Hippocampal formation (tissue), 2 donors: ENCODE results near the gene ARHGAP26.

Experiments
- DNase-seq, 2 donors: peaks; one replicate each; lab custom pipeline; 2025; lab: John Stamatoyannopoulos, UW

The ARHGAP26 gene

DNA sequence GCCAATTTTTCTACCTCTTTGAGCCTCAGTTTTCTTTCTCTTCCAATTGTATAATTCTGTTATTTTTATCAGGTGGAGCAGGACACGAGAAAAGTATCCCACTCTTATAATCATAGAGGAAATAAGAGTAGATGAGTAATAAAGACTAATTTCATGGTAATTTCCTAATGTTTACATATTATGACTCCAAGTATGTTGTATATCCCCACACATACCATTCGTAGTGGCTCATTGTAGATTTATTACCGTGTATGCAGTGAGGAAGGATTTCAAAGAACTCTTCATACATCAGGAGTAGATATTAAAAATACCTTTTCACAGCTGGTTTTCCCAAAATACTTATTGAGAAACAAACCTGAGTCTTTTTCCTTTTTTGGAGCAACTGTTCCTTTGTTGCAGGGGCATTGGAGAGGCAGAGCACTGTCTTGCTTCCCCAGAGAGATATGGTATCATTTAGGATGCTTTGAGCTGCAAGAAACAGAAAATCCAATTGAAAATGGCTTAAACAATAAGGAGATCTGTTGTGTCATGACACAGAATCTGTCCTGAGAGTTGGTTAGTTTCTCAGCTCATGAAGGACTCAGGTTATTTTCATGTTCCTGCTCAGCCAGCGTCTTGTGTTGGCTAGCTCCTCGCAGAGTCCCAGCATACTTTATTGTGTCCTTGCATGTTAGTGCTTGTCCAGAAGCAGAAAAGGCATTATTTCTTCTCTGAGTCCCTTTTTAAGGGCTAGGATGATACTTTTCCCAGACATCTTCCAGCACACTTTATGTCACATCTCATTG lies 291.2 kb downstream of the ARHGAP26 start:
- DNase-seq = no peak

DNA sequence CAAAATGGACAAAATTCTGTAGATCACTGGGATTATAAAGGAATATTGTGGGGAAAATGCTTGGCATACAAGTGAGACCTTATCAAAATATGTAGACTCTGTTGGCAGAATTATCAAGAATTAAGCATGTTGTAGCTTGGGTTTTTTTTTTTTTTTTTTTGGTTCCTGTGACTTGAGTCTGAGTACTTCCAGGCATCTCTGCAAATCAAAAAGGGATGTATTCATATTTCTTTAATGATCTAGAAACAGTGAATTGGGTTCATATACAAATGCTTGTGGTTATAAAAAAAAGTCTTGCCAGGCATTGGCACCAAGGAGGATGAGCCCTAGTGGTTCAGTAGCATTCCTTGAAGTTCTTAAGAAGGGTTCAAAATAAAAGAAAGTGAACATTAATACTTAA lies 292.2 kb downstream of the ARHGAP26 start:
- DNase-seq = no peak

DNA sequence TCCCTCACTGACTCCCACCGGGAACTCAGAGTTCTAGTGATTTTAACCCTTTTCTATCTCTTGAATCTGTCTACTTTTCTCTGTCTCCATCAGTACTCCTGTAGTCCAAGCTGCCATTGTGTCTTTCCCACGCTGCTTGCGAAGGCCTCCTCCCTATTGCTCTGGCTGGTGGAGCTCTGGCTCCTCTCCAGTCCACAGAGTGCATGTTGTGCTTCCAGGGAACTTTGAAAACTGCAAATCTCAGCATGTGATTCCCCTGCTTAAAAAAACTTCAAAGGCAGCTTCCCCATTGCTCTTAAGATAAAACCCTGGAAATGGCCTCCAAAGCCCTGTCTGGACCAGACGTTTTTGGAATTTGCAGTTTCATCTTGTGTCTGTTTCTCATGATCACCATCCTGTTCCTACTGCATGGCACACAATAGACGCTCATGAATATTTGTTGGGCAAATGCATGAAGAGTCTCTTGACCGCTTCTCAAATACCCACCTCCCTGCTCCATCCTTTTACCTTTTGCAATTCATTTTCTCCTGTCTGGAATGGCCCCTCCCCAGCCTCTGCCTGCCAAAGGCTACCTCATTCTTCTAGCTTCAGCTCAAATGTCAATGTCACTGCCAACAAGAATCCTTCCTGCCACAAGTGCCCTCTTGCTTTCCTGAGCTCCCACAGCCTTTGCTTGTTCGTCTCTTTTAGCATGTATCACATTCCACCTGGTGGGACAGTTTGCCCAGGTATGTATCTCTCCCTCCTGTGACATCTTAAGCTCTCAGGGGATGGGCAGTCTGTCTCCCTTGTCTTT lies 293.2 kb downstream of the ARHGAP26 start:
- peak in 1 of 2 donors; percentile 25 for DNase-seq

- DNase-seq = no peak
Observed at GRCh38 chr5:143064218-143064641, 294.1 kb downstream of the ARHGAP26 start.

GRCh38 chr5:143064676-143065075 lies 294.5 kb downstream of the ARHGAP26 start:
- no peak for DNase-seq

GRCh38 chr5:143065185-143065965 lies 295.2 kb downstream of the ARHGAP26 start:
- no peak for DNase-seq

- DNase-seq = no peak
Observed at GRCh38 chr5:143065996-143066522, 295.9 kb downstream of the ARHGAP26 start.

DNA sequence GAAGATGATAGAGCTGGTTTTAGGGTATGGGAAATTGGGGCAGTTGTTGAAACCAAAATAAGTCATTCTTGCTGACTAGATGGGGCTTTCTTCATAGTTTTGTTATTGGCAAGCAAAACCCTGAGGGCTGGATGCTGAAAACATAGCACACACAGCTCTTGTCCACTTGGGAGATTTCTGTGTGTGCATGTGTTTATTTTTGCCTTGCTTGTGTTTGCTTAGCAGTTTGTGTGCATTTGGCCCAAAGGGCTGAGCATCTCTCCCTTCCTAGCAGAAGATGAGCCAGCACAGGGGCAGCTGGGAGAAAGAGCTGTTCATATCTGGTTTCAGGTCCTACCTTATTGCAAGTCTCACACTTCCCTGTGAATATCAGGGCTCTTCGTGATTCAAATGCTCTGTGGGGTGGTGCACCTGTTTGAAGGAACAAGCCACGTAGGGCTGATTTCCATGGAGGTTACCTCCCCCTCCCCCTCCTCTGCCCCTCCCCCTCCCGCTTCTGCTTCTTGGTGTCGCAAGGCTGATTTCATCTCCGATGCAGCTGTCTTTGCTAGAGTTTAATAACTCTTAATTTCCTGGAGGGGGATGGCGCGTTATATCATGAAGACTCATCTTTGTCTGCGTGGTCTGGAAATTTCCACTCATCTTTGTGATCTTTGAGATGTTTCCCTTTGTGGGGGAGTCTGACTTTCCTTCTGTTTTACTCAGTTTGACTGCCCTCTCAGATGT lies 296.5 kb downstream of the ARHGAP26 start:
- no peak for DNase-seq

GRCh38 chr5:143068712-143069111 lies 298.5 kb downstream of the ARHGAP26 start:
- no peak for DNase-seq

GRCh38 chr5:143071927-143072326 lies 301.8 kb downstream of the ARHGAP26 start:
- no peak for DNase-seq

DNA sequence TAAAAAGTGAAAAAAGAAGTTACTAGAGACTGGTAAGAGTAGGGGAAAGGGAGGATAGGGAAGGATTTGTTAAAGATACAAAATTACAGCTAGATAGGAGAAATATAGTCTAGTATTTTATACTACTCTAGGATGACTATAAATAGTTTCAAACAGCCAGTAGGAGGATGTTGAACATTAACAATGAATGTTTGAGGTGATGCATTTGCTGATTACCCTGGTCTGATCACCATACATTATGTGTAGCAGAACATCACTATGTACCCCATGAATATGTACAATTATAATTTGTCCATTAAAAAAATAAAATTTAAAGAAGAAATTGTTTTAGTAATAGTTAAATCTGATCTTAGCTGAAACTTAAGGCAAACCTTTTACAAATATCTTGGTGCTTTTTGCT lies 302.6 kb downstream of the ARHGAP26 start:
- no peak for DNase-seq

- no peak for DNase-seq
Observed at GRCh38 chr5:143073766-143074165, 303.6 kb downstream of the ARHGAP26 start.

DNA sequence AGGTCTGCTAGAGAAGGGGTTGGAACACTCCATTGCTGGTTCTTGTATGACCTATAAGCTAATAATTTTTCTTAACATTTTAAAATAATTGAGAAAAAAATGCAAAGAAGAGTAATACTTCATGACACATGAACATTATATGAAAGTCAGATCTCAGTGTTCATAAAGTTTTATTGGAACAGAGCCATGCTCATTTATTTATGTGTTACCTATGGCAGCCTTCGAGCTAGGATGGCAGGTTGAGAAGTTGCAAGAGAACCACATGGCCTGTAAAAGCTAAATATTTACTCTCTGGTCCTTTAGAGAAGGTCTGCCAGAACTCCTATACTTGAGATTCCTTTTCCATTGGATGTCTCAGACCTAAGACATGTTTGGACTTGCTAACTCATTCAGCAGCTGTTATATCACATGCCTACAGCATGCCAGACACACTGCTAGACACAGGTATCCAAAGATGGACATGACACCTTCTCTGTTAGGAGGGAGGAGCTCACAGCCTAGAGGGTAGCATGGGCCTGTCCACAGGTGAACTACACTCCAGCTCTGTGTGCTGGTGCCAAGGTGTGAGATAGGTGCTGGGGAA lies 304.3 kb downstream of the ARHGAP26 start:
- DNase-seq = no peak

DNA sequence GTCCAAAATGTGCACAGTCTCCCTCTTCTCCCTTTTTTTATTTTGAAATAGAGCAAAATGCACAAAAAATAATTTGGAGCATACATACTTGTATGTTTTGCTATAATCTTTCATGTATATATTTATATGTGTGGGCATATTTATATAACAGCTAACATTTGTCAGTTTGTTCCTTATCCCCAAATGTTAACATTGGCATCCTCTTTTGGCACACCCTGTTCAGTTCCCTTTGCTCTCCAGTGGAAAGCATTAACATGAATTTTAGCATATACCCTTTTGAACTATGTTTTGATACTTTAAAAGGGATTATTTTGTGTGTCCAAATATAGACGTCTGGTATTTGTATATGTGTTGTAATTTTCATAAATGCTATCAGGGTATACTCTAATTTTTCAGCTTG lies 306.2 kb downstream of the ARHGAP26 start:
- DNase-seq = no peak

GRCh38 chr5:143077453-143078103 lies 307.4 kb downstream of the ARHGAP26 start:
- DNase-seq = no peak

DNA sequence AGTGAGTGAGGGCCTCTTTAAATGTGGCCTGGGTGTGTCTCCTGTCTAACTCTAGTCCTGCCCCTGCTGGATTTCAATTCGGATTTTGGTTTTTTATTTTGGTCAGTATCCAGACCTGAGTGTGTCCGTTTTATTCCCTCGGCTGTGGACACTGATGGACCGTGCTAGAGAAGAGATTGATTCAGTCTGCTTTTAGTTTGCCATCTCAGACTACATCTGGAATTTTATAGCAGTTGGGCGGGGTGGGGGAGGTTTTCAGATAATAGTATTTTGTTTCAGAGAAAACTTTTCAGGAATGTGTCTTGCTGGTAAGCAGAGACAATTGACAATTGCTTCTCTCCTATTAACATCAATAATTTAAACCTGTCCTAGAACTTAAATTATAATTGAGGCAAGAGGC lies 308.1 kb downstream of the ARHGAP26 start:
- DNase-seq = no peak

- DNase-seq = no peak
Observed at GRCh38 chr5:143078971-143079370, 308.8 kb downstream of the ARHGAP26 start.

GRCh38 chr5:143080407-143080806 lies 310.2 kb downstream of the ARHGAP26 start:
- DNase-seq = no peak

DNA sequence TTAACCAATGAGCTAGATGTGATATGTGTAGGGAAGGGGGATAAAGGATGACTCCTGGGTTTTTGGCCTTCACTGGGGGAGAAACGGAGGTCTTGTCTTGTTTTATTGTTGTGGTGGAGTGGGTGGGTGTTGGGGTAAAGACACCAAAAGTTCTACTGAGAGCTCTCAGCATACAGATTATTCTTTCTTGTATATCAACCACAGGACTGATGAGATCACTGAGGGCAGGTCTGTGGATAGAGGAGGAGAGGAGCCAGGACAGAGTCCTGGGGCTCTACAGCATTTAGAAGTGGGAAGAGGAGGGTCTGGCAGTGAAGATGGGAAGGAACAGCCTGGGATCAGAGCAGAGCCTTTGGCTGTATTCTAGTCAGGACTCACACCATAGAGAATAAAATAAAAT lies 310.8 kb downstream of the ARHGAP26 start:
- no peak for DNase-seq

GRCh38 chr5:143083006-143083405 lies 312.8 kb downstream of the ARHGAP26 start:
- no peak for DNase-seq

DNA sequence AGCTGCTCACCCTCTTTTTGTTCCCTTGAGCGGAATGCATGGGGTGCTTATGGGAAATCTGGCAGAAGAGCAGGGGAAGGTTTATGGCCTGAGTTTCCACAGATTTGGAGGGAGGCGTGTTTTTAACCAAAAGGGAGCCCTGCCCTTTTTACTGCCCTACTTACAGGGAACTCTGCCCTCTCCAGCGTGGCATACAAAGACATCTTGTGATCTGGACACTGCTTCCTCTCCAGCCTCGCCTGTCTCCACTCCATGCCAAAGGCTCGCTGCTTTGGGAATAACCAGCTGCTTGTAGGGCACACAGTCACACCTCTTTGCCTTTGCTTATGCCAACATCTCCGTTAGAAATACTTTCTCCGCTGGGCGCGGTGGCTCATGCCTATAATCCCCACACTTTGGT lies 314.2 kb downstream of the ARHGAP26 start:
- DNase-seq = no peak
